GM19468 (cell line): ENCODE data around the gene VIPR2.

Experiments
- ATAC-seq: cut with Tn5 transposase; IDR thresholded peaks from one replicate; pipeline ENCODE4 v1.9.1; 2021; ENCODE audit warnings: mild to moderate bottlenecking, moderate library complexity, moderate number of reproducible peaks; ENCODE audit not compliant: unreplicated experiment; ENCODE audit errors: extremely low read depth

Gene VIPR2

DNA sequence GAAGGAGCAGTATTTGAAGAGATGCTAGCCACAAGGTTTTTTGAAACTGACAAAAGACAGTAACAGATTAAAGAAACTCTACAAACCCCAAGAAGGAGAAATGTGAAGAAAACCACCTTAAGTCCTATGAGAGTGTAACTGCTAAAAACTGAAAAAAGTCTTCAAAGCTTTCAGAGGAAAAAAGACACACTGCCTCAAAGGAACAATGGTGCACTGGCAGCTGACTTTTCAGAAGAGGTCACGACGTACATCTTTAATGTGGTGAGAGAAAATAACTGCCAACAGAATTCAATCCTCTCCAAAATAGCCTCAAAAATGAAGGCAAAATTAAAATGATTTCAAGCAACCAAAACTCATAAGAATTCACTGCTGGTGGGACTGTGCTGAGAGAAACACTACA is 94.0 kb downstream of the VIPR2 start:
- ATAC-seq, result no peak

DNA sequence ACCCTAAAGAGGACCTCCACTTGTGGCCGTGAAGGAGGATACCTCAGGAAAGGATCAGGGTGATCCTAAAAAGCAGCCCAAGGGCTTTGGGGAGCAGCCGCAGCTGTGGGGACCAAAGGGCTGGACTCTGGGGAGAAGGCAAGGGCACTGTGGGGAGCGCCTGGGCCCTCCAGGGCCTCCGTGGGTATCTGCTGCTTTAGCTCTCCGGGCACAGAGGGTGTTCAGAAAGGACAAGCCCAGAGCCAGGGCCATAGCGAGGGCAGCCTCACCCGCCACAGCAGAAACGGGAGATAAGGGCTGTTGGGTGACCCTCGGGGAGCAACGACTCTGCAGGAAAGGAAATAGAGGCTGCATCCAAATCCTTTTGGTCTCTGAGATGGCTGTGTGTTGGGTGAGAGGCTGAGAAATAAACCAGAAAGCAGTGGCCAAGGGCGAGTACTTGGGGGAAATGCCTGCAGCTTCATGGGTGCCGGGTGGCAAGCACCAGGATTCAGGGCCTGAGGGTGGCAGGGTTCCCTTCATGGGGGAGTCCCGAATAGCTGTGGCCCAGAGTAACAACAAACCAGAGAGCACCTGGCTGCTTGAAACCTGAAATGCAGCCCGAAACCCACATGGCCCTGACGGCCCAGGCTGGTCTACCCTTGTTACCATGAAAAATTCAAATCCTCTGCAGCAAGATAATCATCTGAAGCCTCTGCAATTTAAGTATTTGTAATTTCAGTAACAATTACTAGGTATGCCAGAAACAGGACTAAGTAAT is 95.2 kb downstream of the VIPR2 start:
- ATAC-seq, result no peak

DNA sequence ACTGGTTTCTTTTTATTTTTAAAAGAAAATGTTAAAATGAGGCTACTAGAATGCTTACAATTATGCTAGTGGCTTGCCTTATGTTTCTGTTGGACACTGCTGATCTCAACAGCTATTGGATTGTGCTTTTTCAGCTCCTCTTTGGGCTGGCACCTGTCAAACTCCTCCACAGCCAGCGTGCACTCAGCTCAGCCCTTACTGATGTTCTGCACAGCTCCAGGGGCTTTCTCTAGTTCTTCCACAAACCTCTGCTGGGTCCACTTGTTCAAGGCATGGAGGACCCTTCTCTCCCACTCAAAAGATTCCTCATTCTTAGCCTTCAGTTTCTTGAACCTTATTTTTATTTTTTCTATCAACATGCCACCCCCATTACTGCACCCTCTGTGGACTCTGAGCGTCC is 96.0 kb downstream of the VIPR2 start:
- no peak for ATAC-seq

DNA sequence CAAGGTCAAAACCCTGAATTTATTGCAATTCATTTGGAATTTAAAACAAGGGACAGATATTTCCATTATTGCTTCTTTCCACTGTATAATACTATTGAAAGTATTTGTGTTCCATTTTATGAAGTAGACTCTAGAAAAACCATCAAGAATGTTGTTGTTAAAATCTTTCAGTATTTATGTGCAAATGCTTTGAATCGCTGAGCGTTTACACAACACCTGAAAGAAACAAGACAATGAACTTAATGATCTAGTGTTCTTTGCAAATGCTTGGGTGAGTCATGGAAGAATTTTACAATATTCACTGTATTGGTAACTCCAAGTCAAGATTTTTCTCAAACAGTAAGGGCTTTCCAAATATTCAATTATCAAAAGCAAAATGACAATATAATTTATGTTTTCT is 97.1 kb downstream of the VIPR2 start:
- ATAC-seq, result no peak

DNA sequence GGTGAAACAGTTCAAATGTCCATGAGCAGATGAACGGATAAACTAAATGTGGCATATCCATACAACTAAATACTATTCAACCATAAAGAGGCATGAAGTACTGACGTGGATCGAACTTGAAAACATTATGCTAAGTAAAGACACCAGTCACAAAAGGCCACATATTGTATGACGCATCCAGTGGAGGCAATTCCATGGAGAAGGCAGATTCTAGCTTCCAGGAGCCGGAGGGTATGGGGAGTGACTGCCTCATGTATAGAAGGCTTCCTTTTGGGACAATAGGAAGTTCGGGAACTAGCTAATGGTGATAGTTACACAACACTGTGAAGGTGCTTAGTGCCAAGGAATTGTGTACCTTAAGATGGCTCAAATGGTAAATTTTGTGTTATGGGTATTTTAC is 98.4 kb downstream of the VIPR2 start:
- no peak for ATAC-seq

DNA sequence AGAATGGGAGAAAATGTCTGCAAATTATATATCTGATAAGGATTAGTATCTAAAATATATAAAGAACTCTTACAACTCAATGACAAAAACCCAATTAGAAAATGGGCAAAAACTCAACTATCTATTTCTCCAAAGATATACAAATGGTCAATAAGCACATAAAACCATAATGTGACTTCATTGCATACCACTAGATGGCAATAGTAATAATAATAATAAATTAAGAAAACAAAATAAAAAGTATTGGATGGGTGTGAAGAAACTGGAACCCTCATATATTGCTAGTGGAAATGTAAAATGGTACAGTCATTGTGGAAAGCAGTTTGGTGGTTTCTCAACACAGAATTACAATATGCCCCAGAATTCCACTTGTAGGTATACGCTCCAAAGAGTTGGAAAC is 98.8 kb downstream of the VIPR2 start:
- no peak for ATAC-seq

DNA sequence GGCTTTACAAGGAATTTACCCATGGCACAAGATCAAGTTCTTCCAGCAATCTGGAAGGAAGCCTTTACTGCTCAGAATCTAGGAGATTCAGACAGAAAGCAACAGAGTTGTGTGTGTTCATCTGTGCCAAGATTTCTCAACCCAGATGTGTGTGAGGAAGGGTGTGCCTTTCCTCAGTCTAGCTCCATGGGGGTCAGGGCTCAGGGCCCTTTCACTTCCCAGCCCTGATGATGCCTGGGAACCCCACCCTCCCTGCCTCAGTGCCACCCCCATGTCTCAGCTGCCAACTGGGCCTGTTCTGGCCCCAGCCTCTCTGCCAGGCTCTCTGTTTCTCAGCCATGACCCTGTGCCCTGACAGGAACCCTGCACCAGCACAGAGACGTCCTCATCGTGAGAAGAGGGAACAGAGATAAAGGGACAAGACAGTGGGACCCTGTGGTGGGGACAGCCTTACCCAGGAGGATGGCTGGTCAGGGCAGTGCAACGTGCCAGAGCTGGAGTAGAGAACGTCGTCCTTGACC is 102.0 kb downstream of the VIPR2 start:
- no peak for ATAC-seq

DNA sequence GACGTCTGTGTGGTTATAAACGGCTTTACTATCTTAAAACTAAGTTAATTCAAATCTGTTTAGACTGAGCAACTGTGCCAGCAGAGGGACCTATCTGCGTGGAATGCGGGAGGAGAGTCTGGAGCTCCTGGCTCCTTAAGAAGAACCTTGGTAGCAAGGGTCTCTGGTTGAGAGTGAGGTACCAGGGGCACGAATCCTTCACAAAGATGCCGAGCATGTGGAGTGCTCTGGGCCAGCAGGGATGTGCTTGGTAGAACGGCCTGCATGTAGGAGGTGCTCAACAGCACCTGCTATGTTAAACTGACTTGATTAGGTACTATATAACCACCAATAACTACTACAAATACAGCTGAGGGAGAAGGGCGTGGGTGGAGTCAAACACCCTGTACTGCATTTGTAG is 102.6 kb downstream of the VIPR2 start:
- ATAC-seq, result no peak

DNA sequence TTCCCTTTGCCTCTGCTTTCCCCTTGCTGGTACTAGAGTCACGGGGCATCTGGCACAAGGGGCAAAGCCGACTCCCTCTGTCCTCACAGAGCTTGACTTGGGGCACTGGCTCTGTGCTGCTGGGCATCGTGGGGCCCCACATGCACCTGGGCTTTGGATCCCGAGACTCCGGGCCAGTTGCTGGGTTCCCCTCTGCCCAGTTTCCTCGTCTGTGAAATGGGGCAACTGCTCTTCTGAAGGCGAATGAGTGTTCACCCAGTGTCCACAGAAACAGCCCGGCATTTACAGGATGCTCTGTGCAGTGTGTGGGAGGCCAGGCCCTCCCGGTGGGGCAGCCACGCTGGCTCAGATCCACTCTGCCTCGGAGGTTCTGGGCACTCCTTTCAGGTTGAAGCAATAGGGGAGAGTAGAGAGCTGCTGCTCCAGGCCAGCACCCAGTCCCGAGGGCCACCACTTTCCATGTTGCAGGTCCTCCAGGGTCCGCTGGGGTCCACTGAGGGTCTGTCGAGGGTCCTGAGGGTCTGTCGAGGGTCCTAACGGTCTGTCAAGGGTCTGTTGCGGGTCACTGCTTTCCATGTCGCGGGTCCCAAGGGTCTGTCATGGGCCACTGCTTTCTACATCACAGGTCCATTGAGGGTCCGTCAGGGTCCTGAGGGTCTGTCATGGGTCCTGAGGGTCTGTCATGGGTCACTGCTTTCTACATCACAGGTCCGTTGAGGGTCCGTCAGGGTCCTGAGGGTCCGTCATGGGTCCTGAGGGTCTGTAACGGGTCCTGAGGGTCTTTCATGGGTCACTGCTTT is 103.6 kb downstream of the VIPR2 start:
- no peak for ATAC-seq

DNA sequence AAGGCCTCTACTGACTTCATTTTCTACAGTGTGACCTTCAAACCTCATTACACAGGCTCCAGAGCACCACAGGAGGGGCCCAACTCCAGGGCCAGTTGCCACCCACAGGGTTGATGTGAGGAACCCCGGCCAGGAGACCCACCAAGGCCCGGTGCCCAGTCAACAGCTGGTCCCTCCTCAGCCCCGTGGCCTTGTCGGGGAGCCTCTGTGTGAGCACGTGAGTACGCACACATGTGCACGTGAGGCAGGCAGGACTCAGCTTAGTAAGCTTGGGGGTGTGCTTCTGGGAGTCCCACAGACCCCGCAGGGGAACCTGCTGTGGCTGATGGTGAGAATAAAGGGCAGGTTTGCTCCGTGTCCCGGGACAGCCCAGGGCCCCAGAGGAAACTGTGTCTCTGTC is 104.5 kb downstream of the VIPR2 start:
- ATAC-seq, result no peak

DNA sequence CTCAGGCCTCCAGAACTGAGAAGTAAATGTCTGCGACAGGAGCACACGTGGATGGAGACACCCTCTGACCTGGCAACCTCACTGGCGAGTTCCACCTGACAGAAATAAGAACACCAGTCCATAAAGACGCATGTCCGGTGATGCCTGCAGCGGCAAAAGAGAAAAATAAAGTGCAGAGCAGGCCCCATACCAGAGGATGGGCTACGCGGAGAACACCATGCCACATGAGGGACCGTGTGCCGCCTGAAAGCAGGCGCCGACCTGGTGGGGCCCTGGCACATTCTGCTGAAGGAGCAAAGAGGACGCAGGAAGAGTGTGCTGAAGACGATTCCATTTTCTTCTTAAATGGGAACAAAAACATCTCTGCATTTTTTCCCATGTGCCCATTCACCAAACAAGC is 105.0 kb downstream of the VIPR2 start:
- no peak for ATAC-seq

DNA sequence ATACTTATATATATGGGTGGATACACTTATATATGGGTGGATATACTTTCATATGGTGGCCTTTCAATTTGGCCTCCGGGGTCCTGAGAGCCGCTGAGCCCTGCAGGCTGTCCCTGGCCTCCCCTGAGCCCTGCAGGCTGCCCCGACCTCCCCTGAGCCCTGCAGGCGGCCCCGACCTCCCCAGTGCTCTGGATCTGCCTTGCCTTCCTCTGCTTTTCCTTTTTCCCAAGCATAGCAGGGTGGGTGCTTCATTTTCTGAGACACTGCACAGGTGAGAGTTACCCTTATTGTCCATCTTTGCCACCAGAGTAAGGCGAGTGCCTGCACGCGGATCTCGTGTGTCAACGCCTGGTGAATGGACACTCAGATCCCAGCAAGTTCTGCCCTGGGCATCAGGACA is 106.6 kb downstream of the VIPR2 start:
- no peak for ATAC-seq

DNA sequence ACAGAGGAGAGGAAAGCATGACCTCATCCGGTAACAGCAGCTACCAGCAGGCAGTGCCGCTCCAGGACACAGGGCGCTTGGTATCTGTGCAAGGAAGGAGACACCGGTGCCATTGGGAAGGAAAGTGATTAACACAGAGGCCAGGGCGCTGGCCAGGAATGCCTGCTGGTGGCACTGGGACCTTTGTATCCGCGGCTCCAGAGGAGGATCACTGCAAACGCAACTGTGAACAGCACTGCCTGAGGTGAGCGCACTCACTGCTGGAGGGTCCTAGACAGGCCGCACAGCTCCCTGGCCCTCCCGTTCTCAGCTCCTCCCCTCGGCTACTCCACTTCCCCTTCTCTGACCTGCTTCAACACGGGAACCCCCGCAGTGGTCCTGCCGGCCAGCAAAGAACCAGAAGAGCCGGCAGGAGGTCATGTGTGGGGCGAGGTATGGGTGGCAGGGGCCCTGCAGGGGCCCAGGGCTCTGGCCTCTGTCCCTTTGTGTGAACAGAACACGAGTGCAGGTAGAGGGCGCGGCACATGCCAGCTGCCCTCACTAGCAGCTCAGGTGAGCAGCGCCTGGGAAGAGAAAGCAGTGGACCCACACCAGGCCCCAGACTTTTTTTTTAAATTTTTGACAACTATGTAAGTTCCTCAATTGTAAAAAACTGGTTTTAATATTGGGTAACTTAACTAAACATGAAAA is 107.6 kb downstream of the VIPR2 start:
- no peak for ATAC-seq

DNA sequence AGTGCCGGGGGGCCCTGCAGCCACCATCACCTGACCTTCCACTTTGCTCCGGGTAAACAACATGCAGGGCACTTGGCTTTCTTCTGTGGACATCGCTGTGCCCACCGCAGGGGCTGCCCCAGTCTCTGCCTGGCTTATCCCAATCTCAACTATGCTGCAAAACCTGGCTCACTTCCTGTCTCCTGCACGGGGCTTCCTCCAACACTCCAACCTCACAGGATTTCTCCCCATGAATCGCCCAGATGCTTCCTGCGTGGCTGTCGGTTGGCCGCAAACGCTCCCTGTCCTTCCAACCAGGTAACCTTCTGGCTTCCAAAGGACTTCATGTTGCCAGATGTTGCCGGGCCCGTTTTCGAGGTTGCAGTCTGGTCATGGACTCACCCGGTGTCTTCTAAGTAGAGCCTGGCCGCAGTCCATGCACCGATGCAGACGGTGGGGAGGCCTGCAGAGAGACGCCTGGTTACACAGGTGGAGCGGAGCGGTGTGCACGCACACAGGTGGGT is 109.0 kb downstream of the VIPR2 start:
- no peak for ATAC-seq

DNA sequence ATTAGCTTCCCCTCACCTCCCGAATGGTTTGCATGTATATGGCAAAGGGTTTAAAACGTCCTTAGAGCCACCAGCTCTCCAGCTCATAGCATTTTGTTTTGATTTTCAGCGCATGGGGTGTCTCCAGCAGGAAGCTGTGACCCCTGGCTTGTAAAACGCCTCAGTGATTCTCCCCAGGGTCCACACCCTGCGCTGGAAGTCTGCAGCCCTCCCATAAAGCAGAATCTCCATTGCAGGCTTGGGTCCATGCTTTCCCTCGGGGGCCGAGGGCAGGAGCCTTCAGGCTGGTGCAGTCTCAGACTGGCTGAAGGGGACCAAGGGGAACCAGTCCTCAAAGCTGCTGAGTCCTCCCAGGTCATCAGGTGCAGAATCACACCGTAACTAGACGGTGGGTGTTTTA is 109.7 kb downstream of the VIPR2 start:
- no peak for ATAC-seq

DNA sequence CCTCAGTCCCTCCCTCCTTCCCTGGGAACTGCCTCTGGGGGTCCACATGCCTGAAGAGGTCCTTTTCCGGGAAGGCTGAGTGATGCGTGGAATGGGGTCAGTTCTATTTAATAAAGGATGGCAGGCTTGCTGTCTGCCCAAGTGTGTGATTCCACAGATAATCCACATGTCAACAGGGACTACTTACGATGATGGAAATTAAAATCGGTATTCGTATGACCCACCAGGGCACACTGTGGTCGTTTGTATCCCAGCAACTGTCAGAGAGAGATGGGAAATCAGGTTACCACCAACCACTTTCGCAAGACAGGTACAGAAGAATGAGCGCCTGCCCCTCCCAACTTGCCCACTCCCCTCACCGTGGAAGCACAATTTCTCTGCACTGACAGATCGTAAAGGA is 110.3 kb downstream of the VIPR2 start:
- ATAC-seq, result no peak

DNA sequence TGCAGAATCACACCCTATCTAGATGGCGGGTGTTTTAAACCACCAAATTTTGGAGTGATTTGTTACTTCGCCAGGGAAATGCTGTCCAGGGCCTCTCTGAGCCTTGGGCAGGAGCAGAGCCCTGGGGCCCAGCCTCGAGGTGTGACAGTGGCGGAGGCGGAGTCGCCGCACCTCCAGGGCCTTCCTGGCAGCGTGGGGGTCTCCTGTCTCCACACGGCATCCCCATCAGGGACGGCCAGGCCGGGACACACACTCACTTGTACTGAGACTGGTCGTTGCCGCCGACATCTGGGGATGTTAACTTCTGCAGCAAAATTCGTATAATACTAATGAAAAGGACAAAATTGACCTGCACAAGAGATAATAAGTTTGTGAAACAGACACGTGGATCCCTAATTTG is 110.7 kb downstream of the VIPR2 start:
- no peak for ATAC-seq

DNA sequence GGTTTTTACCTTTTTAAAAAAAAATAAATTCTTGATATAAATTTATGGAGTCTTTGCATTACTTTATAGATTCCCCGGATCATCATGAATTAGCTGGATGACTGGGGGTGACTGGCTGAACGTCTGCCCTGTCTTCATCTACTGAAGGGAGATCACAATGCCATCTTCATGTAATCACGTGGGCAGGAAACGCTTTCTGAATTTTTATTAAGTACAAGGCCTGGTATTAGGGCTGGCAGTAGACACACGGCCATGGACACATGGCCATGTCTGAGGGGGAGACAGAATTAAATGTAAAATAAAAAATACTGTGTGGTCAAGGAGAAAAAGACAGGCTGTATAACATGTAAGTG is 111.2 kb downstream of the VIPR2 start:
- no peak for ATAC-seq

DNA sequence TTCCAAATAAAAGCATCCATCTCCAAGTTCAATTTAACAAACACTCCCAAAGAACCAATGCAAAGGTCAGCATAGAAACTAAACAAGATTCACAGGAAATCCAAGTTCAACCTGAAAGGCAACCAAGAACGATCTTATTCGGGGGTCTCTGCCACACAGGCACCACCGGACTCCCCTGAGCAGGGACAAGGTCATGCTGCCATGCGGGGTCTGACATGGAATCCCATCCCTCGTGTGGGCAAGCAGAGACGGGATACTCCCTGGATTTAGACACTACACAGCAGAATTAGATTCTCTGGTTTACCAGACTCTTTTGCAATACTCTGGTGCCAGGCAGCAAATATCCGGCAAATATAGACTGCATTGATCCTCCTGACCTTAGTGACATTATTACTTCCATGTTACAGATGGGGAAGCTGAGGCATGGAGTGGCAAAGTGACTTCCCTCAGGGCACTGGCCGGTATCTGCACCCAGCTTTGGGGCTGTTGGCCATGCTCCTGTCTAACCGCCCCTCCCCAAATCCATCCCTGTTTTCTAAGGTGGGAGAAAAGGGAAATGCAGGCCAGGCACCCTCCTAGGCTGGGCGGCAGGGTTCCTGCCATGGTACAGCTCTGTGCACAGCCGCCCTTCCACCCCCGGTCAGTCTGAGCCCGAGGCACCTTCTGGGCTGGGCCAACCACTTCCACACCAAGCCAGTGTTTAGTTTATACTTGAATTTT is 111.8 kb downstream of the VIPR2 start:
- ATAC-seq, result no peak

DNA sequence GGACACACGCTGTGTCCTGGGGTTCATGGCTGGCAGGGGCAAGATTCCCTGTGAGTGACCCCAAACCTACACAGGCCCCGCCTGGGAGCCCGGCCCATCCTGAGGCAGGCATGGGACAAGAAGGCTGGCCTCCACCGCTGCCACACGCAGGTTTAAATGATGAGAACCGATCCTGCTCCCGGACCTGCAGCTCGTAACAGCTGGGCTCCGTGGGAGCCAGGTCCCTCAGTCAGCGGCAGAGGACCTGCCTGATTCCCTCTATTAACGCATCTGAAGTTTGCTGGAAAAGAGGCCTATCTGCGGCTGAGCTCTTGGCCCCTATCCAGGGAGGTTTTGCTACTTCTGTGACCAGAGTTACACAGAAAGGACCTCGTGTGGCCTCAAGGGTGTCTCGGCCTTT is 112.3 kb downstream of the VIPR2 start:
- no peak for ATAC-seq
